NCI-H1694 (cell line): ENCODE results near the gene RNF13.
"Not testable (repeated sequence)": the region's sequence is repeated elsewhere in the genome, so short reads cannot be mapped to it uniquely, and the experiment has no call there.

Experiments used
- DNase-seq: peaks from one replicate; lab custom pipeline; 2025; lab: John Stamatoyannopoulos, UW

RNF13 gene

GRCh38 chr3:149898771-149899170, 85.8 kb downstream of the RNF13 start:
- DNase-seq = no peak

GRCh38 chr3:149900322-149900721, 87.3 kb downstream of the RNF13 start:
- no peak for DNase-seq

- DNase-seq = no peak
Measured at GRCh38 chr3:149901770-149902169, 88.8 kb downstream of the RNF13 start.

- no peak for DNase-seq
Measured at GRCh38 chr3:149902498-149903139, 89.6 kb downstream of the RNF13 start.

- DNase-seq = no peak
Measured at GRCh38 chr3:149906036-149906435, 93.0 kb downstream of the RNF13 start.

GRCh38 chr3:149908424-149908957, 95.5 kb downstream of the RNF13 start:
- DNase-seq = no peak

- DNase-seq = no peak
Measured at GRCh38 chr3:149909923-149910322, 96.9 kb downstream of the RNF13 start.

- DNase-seq = no peak
Measured at GRCh38 chr3:149917124-149917667, 104.2 kb downstream of the RNF13 start.

- DNase-seq = no peak
Measured at GRCh38 chr3:149919509-149919908, 106.5 kb downstream of the RNF13 start.

GRCh38 chr3:149920119-149920518, 107.1 kb downstream of the RNF13 start:
- DNase-seq = no peak

- no peak for DNase-seq
Measured at GRCh38 chr3:149933008-149933407, 120.0 kb downstream of the RNF13 start.

GRCh38 chr3:149933858-149934257, 120.8 kb downstream of the RNF13 start:
- no peak for DNase-seq

GRCh38 chr3:149934524-149934923, 121.5 kb downstream of the RNF13 start:
- DNase-seq = no peak

- DNase-seq = peak; percentile 11
Measured at GRCh38 chr3:149936812-149937230, 123.8 kb downstream of the RNF13 start.

- DNase-seq = not testable (repeated sequence)
Measured at GRCh38 chr3:149938392-149939055, 125.5 kb downstream of the RNF13 start.

- no peak for DNase-seq
Measured at GRCh38 chr3:149941186-149941585, 128.2 kb downstream of the RNF13 start.

- DNase-seq = no peak
Measured at GRCh38 chr3:149941946-149942345, 128.9 kb downstream of the RNF13 start.

GRCh38 chr3:149942409-149942808, 129.4 kb downstream of the RNF13 start:
- DNase-seq = no peak

- not testable (repeated sequence) for DNase-seq
Measured at GRCh38 chr3:149943966-149944365, 131.0 kb downstream of the RNF13 start.

- no peak for DNase-seq
Measured at GRCh38 chr3:149947231-149947630, 134.2 kb downstream of the RNF13 start.

GRCh38 chr3:149949181-149949580, 136.2 kb downstream of the RNF13 start:
- no peak for DNase-seq

- no peak for DNase-seq
Measured at GRCh38 chr3:149954812-149955211, 141.8 kb downstream of the RNF13 start.

GRCh38 chr3:149955449-149955848, 142.4 kb downstream of the RNF13 start:
- DNase-seq = no peak
